HepG2 (cell line): ENCODE results near the gene HCK. TPM values are rescaled to one million over a fixed set of nuclear protein-coding genes. Genes with fewer than 3 reads are reported as not detected.

Experiments used
- HOXA7 ChIP-seq: sonication (generic); formaldehyde crosslinking; IDR thresholded peaks from 2 replicates; pipeline ENCODE4 v1.8.1; 2022; ENCODE audit warnings: mild to moderate bottlenecking, missing genetic modification reagents, moderate library complexity
- KAT2B ChIP-seq: fragments of 150-350 bp; IDR thresholded peaks from 2 replicates; pipeline ENCODE4 v1.6.1; 2014; ENCODE audit warnings: low read depth, low read length, borderline replicate concordance
- KDM5A ChIP-seq: fragments of 200-600 bp; sonication (generic); IDR thresholded peaks from 2 replicates; pipeline ENCODE4 v1.7.0; 2018; ENCODE audit warnings: antibody characterized with exemption, mild to moderate bottlenecking, low read length, borderline replicate concordance
- MXD4 ChIP-seq: IDR thresholded peaks from 2 replicates; pipeline ENCODE4 v1.6.1; 2016; ENCODE audit warnings: mild to moderate bottlenecking, missing biosample characterization, missing genetic modification reagents
- NFRKB ChIP-seq: fragments of 450-650 bp; IDR thresholded peaks from 2 replicates; pipeline ENCODE4 v1.6.1; 2017
- NR2F6 ChIP-seq, 2 experiments: IDR thresholded peaks; 2 replicates each; pipeline ENCODE4 v1.6.1; 2016; ENCODE audit warnings: antibody characterized with exemption in 1 of 2, mild to moderate bottlenecking in 1 of 2
- POLR2G ChIP-seq: fragments of 200-400 bp; formaldehyde crosslinking; IDR thresholded peaks from 2 replicates; pipeline ENCODE4 v1.6.1; 2018; ENCODE audit warnings: mild to moderate bottlenecking, low read depth, low read length, moderate library complexity
- RFX3 ChIP-seq: IDR thresholded peaks from 2 replicates; pipeline ENCODE4 v1.6.1; 2016; ENCODE audit warnings: missing biosample characterization, missing genetic modification reagents
- SSRP1 ChIP-seq: IDR thresholded peaks from 2 replicates; pipeline ENCODE4 v1.6.1; 2016; ENCODE audit warnings: control low read depth
- U2AF1 ChIP-seq: fragments of 200-400 bp; formaldehyde crosslinking; optimal IDR thresholded peaks from 2 replicates; pipeline ENCODE3; 2017; ENCODE audit warnings: mild to moderate bottlenecking, low read depth, low read length
- ZNF34 ChIP-seq: sonication (generic); formaldehyde crosslinking; IDR thresholded peaks from 2 replicates; pipeline ENCODE4 v1.4.0; 2020; ENCODE audit warnings: mild to moderate bottlenecking, missing genetic modification reagents, borderline replicate concordance
- ZNF501 ChIP-seq: sonication (generic); formaldehyde crosslinking; IDR thresholded peaks from 2 replicates; pipeline ENCODE4 v1.5.1; 2020; ENCODE audit warnings: mild to moderate bottlenecking, moderate library complexity, missing genetic modification reagents
- polyA plus RNA-seq, 8 experiments: library from polyadenylated mRNA; depleted of rRNA in 3 of 8; stranded (reverse) in 7 of 8; unstranded in 1 of 8; fragments of >200 nt; fragmentation: Illumina TruSeq in 4 of 8; extraction: Trizol in 4 of 8; gene quantifications; 2 replicates each; pipeline versions ENCODE4 v1.2.1 to v1.2.3, GENCODE V29; 2011 to 2016; ENCODE audit warnings: low read depth in 4 of 8, missing spikeins in 1 of 8, mixed read lengths in 1 of 8; ENCODE audit not compliant: insufficient read depth in 1 of 8
- total RNA-seq, 5 experiments: library from RNA; depleted of rRNA; stranded (reverse); fragments of >200 nt; fragmentation: Illumina TruSeq; extraction: Trizol; gene quantifications; 2 replicates each; pipeline ENCODE4 v1.2.3, GENCODE V29; 2016; ENCODE audit warnings: low read depth in 1 of 5
- TF ChIP-seq, protein P1 (sequence below): sonication (generic); formaldehyde crosslinking; IDR thresholded peaks from 2 replicates; pipeline ENCODE4 v1.4.0; 2020; ENCODE audit warnings: missing genetic modification reagents, borderline replicate concordance
- TF ChIP-seq, protein P2 (sequence below): sonication (generic); formaldehyde crosslinking; IDR thresholded peaks from 2 replicates; pipeline ENCODE4 v1.4.0; 2020; ENCODE audit warnings: missing genetic modification reagents
- TF ChIP-seq, protein P3 (sequence below): sonication (generic); formaldehyde crosslinking; IDR thresholded peaks from 2 replicates; pipeline ENCODE4 v1.5.1; 2020; ENCODE audit warnings: missing genetic modification reagents, mild to moderate bottlenecking, borderline replicate concordance
- TF ChIP-seq, protein P4 (sequence below): sonication (generic); formaldehyde crosslinking; IDR thresholded peaks from 2 replicates; pipeline ENCODE4 v1.4.0; 2020; ENCODE audit warnings: missing genetic modification reagents
- TF ChIP-seq, protein P5 (sequence below): sonication (generic); formaldehyde crosslinking; IDR thresholded peaks from 2 replicates; pipeline ENCODE4 v1.4.0; 2020; ENCODE audit warnings: missing genetic modification reagents

HCK gene
- total and polyA plus RNA-seq, 2 of the 13 experiments (the other 11 are each of a cell fraction or from before 2014, with no cell fraction given): 0.04 TPM; not detected in 1

DNA sequence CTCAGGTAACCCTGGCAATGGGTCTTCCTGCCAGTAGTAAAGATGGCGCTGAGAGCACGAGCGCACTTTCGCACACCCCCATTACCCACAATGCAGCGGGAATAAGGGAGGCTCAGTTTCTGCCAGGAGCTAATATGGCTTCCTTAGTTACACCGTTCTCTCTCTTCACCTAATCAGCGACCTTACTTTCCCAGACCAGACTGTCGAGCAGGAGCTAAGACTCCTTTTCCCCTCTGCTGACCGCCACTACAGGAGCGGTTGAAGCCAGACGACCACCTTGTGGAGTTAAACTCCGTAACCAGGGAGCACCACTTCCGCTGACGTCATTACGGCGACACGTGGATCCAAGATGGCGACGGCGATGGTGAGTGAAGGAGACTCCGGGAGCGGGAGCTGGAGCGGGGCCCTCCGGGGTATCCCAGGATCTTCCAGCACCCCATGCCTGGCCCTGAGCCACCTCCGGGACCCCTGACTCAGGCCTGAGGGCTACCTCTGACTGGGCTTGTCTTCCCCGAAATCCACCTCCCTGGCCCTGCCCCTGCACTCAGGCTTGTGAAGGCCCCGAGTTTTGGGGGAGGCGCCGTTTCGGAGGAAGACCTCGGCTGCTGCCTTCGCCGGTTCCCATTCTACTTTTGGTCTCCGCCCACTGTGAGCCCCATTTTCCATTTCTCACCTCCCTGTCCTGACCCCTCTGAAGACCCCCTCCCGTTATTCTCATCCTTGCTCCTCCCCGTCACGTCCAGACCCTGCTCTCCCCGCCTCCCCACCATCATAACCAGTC lies 57.5 kb downstream of the HCK start, which contains the start of gene TM9SF4 (continued):
- TF ChIP-seq, protein P1, sequence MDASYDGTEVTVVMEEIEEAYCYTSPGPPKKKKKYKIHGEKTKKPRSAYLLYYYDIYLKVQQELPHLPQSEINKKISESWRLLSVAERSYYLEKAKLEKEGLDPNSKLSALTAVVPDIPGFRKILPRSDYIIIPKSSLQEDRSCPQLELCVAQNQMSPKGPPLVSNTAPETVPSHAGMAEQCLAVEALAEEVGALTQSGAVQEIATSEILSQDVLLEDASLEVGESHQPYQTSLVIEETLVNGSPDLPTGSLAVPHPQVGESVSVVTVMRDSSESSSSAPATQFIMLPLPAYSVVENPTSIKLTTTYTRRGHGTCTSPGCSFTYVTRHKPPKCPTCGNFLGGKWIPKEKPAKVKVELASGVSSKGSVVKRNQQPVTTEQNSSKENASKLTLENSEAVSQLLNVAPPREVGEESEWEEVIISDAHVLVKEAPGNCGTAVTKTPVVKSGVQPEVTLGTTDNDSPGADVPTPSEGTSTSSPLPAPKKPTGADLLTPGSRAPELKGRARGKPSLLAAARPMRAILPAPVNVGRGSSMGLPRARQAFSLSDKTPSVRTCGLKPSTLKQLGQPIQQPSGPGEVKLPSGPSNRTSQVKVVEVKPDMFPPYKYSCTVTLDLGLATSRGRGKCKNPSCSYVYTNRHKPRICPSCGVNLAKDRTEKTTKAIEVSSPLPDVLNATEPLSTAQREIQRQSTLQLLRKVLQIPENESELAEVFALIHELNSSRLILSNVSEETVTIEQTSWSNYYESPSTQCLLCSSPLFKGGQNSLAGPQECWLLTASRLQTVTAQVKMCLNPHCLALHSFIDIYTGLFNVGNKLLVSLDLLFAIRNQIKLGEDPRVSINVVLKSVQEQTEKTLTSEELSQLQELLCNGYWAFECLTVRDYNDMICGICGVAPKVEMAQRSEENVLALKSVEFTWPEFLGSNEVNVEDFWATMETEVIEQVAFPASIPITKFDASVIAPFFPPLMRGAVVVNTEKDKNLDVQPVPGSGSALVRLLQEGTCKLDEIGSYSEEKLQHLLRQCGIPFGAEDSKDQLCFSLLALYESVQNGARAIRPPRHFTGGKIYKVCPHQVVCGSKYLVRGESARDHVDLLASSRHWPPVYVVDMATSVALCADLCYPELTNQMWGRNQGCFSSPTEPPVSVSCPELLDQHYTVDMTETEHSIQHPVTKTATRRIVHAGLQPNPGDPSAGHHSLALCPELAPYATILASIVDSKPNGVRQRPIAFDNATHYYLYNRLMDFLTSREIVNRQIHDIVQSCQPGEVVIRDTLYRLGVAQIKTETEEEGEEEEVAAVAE (CRISPR knock-in tag): peak; percentile 93
- TF ChIP-seq, protein P2, sequence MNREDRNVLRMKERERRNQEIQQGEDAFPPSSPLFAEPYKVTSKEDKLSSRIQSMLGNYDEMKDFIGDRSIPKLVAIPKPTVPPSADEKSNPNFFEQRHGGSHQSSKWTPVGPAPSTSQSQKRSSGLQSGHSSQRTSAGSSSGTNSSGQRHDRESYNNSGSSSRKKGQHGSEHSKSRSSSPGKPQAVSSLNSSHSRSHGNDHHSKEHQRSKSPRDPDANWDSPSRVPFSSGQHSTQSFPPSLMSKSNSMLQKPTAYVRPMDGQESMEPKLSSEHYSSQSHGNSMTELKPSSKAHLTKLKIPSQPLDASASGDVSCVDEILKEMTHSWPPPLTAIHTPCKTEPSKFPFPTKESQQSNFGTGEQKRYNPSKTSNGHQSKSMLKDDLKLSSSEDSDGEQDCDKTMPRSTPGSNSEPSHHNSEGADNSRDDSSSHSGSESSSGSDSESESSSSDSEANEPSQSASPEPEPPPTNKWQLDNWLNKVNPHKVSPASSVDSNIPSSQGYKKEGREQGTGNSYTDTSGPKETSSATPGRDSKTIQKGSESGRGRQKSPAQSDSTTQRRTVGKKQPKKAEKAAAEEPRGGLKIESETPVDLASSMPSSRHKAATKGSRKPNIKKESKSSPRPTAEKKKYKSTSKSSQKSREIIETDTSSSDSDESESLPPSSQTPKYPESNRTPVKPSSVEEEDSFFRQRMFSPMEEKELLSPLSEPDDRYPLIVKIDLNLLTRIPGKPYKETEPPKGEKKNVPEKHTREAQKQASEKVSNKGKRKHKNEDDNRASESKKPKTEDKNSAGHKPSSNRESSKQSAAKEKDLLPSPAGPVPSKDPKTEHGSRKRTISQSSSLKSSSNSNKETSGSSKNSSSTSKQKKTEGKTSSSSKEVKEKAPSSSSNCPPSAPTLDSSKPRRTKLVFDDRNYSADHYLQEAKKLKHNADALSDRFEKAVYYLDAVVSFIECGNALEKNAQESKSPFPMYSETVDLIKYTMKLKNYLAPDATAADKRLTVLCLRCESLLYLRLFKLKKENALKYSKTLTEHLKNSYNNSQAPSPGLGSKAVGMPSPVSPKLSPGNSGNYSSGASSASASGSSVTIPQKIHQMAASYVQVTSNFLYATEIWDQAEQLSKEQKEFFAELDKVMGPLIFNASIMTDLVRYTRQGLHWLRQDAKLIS: peak; percentile 50; the same call in 1 of the 2 replicates
- TF ChIP-seq ZNF501 (CRISPR knock-in tag): peak; percentile 97
- no peak; the same call in 1 of the 2 replicates for TF ChIP-seq NR2F6 (IDR thresholded peaks at IDR 0.05)
- 0 out of 2 replicates have a peak, but pooled peaks have one; percentile 54 for TF ChIP-seq NR2F6 (CRISPR knock-in tag; IDR thresholded peaks at IDR 0.05)
- peak; percentile 91 for TF ChIP-seq SSRP1
- TF ChIP-seq, protein P3, sequence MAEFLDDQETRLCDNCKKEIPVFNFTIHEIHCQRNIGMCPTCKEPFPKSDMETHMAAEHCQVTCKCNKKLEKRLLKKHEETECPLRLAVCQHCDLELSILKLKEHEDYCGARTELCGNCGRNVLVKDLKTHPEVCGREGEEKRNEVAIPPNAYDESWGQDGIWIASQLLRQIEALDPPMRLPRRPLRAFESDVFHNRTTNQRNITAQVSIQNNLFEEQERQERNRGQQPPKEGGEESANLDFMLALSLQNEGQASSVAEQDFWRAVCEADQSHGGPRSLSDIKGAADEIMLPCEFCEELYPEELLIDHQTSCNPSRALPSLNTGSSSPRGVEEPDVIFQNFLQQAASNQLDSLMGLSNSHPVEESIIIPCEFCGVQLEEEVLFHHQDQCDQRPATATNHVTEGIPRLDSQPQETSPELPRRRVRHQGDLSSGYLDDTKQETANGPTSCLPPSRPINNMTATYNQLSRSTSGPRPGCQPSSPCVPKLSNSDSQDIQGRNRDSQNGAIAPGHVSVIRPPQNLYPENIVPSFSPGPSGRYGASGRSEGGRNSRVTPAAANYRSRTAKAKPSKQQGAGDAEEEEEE (CRISPR knock-in tag): peak; percentile 14; the same call in 1 of the 2 replicates
- TF ChIP-seq, protein P4, sequence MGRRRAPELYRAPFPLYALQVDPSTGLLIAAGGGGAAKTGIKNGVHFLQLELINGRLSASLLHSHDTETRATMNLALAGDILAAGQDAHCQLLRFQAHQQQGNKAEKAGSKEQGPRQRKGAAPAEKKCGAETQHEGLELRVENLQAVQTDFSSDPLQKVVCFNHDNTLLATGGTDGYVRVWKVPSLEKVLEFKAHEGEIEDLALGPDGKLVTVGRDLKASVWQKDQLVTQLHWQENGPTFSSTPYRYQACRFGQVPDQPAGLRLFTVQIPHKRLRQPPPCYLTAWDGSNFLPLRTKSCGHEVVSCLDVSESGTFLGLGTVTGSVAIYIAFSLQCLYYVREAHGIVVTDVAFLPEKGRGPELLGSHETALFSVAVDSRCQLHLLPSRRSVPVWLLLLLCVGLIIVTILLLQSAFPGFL (CRISPR knock-in tag): 0 out of 2 replicates have a peak, but pooled peaks have one; percentile 8
- peak; percentile 96 for TF ChIP-seq KDM5A
- peak; percentile 70; the same call in 1 of the 2 replicates for TF ChIP-seq ZNF34 (CRISPR knock-in tag)
- peak; percentile 70 for TF ChIP-seq RFX3 (CRISPR knock-in tag)
- TF ChIP-seq HOXA7 (CRISPR knock-in tag): no peak
- TF ChIP-seq, protein P5, sequence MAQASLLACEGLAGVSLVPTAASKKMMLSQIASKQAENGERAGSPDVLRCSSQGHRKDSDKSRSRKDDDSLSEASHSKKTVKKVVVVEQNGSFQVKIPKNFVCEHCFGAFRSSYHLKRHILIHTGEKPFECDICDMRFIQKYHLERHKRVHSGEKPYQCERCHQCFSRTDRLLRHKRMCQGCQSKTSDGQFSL: peak; percentile 100
- TF ChIP-seq U2AF1: no peak
- TF ChIP-seq POLR2G: peak; percentile 98
- peak; percentile 99 for TF ChIP-seq NFRKB
- TF ChIP-seq MXD4: peak; percentile 89
- no peak for TF ChIP-seq KAT2B
